CD4-positive, alpha-beta T cell treated with Interleukin-6 for 4 hours (primary cell): ENCODE measurements around the gene NR2E1.

ENCODE experiments used
- DNase-seq: peaks from one replicate; pipeline ENCODE4 v3.0.0-alpha.2; 2020; ENCODE audit warnings: mixed read lengths

Gene NR2E1

DNA sequence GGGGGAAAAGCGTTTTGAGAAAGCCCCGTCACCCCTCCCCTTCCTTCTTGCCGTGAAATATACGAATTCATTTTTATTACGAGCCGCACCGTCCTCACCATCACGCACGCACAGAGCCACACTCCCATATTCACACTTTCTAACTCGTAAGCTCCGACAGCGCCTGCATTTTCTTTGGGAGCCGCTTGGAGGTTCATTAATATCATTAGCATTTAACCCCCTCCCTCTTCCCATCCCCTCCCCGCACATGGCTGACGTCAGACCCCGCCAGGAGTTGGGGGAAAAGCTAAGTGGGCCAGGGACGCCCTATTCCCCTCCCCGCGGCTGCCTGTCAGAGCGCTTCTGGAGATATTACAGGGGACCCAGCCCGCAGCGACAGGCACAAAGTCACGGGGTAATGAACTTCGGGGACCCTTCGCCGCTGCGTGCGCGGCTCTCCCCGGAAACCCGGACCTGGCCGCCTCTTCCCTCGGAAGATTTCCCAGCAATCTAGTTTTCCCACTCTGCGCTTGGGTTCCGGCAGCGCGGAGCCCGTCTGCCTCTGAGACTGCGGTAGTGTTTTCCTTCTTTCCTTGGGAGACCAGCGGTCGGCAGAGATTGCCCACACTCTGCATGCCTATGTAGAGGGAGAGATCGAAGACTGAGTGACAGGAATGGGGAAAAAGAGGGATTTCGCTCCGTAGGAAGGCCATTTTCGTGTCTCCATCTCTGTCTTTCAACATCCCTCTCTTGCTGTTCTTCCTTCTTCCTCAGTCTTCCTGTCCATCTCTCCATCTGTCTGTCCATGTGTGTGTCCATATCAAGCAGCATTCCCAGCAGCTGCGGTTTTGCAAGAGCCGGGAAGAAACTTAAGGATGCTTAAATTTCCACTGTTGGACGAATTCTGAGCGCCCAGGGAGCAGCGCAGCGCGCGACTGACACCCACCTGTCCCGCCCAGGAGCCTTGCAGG is at the start of gene NR2E1:
Gene NR2E1 (plus strand): TSS at position 309 of the 950 bp plus-strand sequence. CDS start 744 bp downstream, outside the sequence.
- DNase-seq: no peak

DNA sequence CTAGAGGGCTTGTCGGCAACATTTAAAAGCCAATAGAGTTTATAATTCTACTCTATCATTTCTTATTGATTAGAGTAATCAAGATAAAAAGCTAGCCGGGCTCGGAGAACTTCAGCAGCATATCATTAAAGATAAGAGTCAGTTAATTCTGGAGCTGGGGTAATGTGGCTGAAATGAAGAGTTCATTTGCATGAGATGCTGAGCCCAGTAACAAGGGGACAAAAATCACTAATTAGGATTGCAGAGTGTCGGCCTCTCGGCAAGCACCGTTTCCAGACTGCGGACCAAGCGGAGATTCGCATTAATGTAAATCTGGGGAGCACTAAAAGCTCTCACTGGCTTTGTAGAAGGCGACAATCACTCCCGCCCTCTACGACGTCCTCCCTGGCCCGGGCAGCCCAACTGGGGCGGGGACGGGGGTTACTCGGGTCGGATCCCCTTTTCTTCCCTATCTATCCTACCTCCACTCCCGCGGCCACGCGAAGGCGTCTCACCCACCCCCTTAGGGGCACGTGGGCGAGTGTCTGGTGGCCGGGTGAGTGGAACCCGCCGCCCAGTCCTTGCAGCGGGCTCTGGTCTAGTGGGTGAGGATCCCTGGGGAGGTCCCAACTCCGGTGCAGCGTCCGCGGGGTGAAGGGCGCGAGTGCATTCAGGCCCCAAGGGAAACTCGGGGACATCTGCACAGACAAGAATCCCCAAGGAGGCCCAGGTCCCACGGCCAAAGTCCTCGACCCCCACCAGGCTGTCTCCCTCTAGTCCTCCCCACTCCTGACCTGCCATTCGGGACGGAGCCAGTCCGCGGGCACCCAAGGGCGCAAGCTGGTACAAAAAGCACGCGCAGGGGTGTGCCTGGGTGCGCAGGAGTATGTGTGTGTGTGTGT is 49.0 kb upstream of the NR2E1 start:
- no peak for DNase-seq

DNA sequence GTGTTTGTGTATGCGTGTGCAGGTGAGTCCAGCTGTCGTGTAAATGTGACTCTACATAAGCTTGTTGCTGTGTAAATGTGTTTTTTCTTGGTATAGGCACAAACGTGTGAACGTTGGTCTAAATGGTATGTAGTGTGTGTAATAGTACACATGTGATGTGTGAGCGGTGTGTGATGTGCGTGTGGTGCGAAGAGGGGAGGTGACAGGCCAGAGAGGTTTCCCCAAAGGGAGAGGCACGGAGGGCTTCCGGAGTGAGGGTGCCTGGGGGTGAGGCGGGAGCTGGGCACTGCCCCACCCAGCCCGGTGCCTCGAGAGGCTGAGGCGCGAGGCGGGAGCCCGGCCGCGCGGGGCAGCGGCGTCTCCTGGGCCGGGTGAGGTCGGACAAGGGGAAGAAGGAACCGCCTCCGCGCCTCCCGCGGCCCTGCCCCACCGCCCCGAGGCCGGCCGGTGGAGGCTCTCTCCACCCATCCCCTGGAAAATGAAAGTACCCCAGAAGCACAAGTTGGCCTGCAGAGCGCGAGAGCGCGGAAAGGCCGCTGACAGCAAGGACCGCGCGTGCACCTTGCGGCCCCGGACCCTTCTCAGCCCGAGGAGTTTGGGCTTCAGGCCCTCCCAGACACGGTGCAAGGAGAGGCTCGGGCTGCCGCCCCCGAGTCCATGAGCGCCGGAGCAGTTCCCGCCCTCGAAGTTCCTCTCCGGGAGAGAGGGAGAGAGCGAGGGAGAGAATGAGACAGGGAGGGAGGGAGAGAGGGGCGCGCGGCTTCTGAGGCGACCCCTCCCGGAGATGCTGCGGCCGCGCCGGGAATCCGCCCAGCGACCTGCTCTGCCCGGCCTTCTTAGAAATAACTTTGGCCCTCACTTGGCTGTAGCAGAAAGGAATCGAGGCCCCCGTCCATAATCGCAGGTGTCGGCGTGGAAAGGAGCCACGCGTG is 48.1 kb upstream of the NR2E1 start:
- peak; percentile 22 for DNase-seq

GRCh38 chr6:108118359-108118724 is 47.5 kb upstream of the NR2E1 start:
- no peak for DNase-seq

GRCh38 chr6:108118810-108119768 is 46.7 kb upstream of the NR2E1 start:
- DNase-seq: no peak

- no peak for DNase-seq
These were observed 46.1 kb upstream of the NR2E1 start for GRCh38 chr6:108119769-108120141.

DNA sequence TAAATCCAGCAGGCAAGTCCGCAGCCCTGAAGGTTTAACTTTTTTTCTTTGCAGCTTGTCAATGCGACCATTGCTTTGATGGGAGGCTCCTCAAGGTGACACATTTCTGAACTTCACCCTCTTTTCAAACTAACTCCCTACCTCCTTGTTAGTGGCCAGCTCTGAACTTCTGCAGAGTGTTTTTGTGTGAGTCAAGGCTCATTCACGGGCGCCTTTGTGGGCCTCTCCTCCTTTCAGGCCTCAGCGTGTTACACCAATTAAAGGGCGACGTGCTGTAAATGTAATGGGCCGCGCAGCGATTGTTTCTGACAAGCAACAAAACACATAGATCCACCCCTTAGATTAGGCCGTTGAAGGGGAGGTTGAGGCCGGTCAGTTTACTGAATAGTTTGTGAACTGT is 45.5 kb upstream of the NR2E1 start:
- no peak for DNase-seq

DNA sequence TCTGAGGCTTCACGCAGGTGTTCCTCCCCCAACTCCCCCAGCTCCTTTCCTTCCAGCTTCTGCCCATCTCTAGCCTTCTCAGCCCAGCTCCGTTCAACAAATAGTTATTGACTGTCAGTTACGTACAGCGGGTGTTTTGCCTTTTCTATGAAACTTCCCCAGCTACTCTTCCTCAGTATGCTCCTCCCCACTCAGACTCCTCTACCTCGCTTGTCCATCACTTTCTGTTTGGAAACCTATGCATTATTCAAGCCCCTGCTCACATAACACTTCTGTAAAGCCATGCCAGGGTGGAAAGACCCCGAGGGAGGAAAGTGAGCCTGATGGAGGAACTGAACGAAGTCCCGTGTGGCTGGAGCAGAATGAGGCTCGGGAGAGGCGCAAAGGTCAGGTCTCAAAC is 44.2 kb upstream of the NR2E1 start:
- no peak for DNase-seq

GRCh38 chr6:108123481-108123929 is 42.3 kb upstream of the NR2E1 start:
- no peak for DNase-seq

DNA sequence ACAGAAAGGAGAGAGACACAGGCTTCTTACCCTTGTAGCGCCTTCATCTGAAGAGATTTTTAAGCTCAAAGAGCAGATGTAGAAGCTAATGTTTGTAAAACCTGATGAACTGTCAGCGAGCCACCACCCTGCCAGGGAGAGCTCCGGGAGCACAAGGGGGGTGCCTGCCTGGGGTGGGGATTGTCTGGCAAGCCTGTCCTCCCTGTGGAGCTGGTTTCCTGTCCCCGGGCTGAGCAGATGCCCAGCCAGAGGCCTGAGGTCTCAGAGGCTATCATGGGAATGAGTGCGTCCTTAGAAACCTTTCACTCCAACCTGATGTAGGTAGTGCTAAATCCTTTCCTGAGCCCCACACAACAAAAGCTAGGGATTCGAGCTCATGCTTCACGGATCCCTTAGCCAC is 41.9 kb upstream of the NR2E1 start:
- no peak for DNase-seq

GRCh38 chr6:108127056-108127455 is 38.8 kb upstream of the NR2E1 start:
- DNase-seq: no peak

DNA sequence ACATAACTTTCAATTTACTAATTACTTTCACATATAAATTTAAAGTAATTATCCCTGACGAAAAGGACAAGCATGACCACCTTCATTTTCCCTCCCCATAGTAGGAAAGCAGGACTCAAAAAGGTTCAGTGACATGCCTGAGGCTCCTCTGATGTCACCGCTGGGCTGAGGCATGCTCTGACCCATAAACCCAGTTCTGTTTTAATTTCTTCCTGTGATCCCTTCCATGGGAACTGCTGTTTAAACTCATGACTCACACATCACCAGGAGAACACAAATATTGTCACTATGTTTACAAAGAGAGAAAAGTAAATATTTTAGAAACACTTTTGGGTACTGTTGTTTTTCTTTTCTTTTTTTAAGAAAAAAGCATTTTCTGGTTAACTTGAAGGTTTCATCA is 38.0 kb upstream of the NR2E1 start:
- DNase-seq: no peak

- DNase-seq: no peak
These were observed 35.6 kb upstream of the NR2E1 start for GRCh38 chr6:108130262-108130661.

- DNase-seq: no peak
These were observed 33.0 kb upstream of the NR2E1 start for GRCh38 chr6:108132863-108133262.

DNA sequence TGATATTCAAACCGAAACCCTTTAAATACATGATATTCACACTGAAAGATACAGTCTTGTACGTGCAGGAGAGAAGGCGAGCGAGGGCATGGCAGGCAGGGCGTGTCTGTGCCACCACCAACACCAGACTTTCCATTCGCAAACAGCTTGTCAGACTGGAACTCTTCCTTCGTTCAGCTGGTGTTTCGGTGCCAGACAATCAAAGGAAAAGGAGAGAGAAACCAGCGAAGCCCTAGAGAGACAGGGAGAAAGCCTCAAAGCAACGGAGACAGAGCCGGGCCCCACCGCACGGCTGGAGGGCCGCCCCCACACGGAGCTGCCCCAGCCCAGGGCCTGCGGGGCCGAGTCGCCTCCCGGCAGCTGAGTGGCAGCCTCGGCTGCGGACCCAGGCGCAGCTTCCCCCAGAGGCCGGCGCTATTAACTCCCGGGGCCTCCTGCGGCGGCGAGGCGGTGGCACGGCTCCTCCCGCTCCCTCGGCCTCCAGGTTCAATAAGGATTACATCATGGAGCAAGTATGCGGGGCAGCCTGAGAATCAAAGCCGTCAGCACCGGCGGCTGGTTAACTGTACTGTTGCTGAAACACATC is 32.1 kb upstream of the NR2E1 start:
- DNase-seq: peak; percentile 7

- no peak for DNase-seq
These were observed 31.4 kb upstream of the NR2E1 start for GRCh38 chr6:108134213-108134970.

- no peak for DNase-seq
These were observed 23.6 kb upstream of the NR2E1 start for GRCh38 chr6:108142240-108142639.

GRCh38 chr6:108145639-108146038 is 20.2 kb upstream of the NR2E1 start:
- no peak for DNase-seq

DNA sequence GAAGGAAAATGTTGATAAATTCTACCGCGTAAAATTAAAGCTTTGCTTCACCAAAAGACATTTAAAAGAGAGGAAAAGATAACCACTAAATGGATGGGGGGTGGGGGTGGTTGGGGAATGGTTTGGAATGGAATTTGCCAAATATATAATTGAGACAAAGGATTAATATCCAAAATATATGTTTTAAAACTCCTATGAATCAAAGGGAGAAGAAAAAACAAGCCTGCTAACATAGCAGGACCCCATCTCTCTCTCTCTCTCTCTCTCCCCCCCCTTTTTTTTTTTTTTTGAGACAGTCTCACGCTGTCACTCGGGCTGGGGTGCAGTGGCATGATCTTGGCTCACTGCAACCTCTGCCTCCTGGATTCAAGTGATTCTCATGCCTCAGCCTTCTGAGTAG is 13.4 kb upstream of the NR2E1 start:
- DNase-seq: no peak
